ENCODE data around the gene PDE9A.

PDE9A gene

DNA sequence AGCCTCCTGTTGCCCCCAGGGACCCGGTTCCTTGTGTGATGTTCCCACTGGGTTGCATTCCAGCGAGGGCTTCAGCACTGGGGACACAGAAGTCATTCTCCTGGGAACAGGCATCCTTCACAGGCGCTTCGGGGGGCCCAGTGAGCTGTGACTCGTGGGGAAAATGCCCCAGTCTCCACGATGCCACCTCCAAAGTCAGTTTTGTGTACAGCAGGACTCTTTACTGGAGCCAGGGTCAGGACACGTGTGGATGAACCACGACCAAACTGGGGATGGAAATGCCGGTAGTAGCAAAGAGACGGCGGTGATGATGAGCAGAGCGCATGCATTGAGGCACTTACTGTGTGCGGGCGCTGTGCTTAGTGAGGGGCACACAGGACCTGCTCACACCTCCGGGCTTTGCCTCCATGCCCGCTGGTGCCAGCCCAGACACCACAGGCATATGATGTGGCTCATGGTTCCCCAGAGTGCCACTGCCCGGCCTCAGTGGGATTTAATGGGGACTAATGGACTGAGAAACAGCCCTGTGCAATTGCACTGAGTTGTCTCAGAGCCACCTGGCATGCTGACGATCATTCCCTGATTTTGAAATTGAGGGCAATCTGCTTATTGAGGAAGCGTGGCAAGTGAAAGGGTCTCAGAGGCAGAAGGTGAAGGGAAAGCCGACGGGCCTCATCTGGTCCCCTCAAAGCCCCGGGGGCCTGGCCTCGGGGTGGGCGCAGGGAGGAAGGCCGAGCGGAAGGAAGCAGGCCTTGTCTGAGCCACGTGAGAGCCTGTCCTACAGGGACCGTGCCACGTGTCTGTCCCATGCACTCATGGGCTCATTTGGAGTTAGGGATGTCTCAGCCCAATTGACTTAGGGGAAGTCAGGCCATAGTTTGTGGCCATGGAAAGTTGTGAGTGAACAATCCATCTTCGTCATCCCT lies 91.4 kb downstream of the PDE9A start:
- no peak for DNase-seq

DNA sequence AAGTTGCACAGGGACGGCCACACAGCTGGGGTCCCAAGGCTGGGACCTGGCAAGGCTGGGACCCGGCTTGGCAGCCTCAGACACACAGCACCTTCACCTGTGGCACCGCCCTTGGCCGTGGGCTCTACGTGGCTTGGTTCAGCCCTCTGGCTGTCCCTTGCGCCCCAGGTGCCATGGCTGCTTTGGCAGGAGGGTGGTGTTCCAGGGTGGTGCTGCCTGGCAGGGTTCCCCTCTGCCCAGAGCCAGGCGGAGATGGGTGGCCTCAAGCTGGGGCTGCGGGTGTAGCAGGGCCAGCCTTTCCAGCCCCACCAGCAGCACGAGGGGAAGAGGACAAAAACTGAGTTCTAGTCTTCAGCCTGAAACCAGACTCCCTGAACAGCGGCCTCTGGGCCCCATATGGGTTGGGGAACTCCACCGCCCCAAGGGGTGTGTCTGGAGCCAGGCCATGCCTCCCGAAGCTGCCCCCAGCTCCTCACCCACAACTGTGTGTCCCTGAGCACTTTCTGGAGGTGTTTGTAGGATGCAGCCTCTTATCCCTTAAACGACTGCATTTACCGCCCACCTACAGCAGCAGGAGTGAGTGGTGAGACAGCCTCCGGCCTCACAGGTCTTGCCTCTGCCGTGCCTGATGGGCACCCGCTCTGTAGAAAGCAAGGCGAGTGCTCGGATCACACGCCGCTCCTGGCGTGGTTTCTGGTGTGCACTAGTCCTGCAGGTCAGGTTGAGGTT lies 92.3 kb downstream of the PDE9A start:
- no peak for DNase-seq

DNA sequence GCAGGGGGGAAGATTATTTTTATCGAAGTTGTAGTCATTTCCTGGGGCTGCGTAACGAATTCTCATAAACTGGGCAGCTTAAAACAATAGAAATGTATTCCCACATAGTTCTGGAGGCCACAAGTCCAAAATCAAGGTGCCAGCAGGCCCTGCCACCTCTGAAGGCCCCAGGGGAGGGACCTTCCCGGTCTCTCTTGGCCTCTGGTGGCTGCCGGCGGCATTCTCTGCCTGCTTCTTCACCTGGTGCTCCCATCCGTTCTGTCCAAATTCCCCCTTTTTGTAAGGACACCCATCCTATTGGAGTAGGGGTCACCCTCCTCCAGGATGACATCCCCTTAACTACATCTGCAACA lies 92.8 kb downstream of the PDE9A start:
- DNase-seq: no peak

DNA sequence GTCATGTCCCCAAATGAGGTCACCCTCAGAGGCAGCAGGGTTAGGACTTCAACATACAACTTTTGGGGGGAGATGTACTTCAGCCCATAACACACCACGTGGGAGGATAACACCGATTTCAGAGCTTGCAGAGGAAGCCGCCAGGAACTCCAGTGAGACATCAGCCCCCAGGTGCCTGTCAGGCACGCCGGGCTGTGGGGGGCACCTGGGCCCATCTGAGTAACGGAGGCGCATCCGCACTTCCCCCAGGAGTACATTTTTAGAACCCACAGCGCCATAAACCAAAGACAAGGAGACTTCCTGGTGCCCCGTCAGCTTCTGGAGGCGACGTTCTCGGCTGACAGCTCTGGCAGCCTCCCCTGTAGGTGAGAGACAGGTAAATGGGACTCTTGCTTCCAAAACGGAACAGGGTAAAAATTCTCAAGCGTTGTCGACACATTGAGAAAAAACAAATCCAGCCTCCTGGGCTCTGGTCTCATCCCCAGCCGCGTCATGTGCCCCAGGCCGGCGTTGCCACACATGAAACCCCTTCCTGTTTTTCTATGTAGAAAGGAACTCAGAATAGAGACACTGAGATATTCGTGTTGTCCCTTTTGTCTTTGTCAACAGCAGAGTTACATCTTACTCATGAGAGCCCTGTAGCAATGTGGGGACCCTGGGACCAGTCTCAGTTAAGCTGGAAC lies 93.3 kb downstream of the PDE9A start:
- DNase-seq: peak; percentile 54

DNA sequence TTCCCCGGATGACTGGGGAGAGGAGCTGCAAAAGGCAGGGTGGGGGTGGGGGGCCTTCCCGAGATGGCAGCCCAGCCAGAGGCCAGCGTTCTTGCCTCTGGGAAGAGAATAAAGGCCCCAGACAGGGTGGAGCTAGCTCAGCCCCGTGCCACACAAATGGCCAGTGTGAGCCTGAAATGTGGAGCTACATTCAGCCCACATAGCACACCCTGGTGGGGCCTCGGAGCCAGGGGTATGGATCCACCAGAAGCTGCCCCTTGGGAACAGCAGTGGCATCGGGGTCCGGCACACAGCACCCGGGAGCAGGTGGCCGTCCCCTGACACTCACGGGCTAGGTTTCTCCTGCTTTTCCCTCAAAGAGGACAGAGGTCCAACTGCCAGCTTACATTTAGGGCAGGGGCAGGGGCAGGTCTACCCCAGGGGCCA lies 93.9 kb downstream of the PDE9A start:
- no peak for DNase-seq

DNA sequence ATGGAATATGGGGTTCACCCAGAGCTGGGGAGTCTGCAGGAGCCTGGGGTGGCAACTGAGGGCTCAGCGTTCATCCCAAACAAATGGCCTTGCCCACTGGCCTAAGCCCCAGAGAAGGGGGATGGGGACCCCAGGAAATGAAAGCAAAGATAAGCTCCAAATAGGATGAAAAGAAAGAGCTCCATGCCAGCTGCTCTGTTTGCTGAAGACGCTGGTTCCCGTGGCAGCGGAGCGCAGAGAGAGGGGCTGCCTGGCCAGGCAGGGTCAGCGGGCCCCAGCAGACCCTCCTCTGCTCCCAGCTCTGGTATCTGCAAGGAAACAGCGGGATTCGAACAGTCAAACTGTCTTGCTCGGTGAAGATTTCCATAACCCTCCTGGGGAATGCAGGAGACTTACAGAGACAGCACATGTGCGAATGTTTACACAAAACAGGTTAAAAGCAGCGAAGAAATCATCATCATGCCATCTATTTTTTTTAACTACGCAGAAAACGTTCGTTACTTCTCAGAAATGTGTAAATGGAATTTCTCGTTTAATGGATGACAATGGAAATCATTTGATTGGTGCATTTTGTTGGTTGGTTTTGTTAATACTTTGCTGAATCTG lies 94.4 kb downstream of the PDE9A start:
- no peak for DNase-seq

DNA sequence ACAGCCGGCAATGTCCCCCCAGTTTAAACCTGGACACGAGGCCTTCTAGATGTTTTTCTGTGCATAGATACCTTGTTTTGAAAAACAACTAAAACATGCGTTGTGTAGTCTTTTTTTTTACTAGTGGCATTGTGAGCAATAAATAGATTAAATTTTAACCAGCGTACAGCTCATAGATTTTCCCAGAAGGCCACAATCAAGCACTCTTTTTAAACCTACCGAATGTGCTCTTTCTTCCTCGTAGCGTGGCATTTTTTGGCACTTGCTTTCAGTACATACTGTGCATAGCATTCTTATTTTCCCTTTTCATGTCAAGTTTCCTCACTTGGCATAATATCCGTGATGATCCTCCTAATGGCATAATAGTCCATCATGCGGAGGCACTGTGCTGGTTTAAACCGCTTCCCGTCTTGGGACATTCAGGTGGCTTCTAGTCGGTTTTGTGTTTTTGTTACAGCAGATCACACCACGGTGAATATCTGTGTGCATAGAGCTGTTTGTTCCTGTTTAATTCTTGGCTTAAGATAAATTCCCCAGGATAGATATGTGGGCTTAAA lies 95.3 kb downstream of the PDE9A start:
- DNase-seq: no peak

DNA sequence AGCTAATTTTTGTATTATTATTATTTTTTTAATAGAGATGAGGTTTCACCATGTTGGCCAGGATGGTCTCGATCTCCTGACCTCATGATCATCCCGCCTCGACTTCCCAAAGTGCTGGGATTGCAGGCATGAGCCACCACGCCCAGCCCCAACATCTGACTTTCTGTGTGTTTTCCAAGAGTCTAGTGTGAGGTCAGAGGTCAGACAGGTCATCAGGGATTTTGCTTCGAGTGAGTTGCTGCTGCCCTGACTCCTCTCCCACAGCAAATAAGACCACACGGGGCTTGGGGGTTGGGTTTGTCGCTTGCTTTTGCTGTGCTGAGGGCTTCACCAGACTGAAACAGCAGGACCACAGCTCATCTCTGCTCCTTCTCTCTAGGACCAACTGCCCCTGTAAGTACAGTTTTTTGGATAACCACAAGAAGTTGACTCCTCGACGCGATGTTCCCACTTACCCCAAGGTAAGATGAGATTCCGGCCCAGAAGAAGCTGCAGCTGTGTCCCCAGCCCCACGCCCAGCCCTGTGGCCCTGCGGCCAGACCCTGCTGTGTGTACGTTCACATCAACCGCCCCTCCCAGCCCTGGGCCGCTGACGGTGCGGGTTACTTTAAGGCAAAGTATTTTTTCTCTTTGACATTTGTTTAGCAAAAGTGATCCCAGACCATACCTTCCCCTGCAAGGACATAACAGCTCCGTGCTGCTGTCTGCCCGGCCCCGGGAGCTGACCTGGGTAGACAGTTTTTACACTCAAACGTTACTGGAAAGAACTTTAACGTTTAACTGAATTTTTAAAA lies 97.5 kb downstream of the PDE9A start:
- no peak for DNase-seq

DNA sequence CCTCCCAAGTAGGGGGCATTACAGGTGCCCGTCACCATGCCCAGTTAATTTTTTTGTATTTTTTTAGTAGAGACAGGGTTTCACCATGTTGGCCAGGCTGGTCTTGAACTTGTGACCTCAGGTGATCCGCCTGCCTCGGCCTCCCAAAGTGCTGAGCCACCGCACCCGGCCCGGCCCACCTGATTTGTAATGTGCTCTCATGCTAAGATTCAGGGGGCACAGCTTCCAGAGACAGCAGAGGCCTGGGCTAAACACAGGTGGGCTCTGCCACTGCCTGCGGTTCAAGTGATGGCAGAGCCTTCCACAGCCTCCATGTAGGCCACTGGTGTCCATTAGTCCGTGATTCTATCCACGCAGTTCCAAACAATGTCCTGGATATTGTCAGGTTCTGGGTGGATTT lies 98.4 kb downstream of the PDE9A start:
- no peak for DNase-seq

DNA sequence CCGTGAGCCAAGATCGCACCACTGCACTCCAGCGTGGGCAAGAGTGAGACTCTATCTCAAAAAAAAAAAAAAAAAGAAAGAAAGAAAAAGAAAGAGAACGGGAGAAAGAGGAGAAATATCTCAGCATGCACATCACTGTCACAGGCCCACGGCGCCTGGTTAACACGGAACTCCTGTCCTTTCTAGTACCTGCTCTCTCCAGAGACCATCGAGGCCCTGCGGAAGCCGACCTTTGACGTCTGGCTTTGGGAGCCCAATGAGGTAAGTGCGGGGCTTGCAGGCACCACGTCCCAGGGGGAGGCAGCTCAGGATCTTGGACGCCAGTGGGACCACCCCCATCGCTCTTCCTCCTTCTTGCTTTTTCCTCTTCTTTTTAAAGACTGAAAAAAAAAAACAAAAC lies 100.4 kb downstream of the PDE9A start:
- DNase-seq: no peak

DNA sequence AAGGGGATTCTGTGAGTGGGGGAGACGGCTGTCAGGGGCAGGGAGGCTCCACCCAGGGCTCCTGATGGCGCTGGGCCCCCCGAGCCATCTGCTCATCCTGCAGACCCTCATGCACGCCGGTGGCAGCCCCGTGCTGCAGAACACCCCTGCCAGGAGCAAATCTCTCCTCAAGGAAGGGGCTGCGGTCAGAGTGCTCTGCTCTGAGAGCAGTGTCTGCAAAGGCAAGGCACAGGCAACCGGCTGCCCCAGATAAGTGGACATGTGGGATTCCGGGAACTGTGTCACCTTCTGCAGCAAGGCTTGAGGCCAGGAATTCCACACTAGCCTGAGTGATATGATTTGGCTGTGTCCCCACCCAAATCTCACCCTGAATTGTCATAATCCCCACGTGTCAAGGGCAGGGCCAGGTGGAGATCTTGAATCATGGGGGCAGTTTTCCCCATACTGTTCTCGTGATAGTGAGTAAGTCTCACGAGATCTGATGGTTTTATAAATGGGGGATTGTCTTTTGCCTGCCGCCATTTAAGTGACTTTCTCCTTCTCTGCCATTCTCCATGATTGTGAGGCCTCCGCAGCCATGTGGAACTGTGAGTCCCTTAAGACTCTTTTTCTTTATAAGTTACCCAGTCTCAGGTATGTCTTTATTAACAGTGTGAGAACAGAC lies 101.0 kb downstream of the PDE9A start:
- DNase-seq: no peak

DNA sequence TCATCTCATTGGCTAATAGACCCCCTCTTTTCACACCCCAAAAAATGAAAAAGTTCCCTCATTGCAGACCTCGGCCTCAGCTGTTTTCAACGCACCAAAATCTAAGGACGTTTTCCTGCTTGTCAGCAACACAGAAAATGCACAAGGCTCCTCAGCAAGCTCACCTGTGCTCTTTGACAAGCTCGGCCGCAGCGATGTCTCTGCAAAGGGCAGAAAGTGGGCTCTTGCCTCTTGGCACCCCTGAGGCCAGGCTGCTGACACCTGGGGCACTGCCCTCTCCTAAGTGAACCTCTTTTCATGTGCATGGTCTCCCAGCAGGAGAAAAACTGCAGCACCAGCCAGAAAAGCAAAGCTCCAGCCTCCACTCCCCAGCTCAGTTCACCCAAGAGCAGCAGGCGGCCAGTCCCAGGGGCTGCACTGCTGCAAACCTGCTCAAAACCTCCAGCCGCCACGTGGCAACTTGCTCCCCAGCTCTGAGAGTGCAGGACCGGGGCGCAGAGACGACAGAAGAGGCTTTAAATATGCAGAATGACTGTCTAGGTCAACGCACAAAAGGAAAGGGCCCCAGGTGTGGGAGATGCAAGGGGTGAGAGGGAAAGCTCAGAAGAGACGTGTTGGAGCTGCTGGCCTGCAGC lies 101.7 kb downstream of the PDE9A start:
- no peak for DNase-seq

DNA sequence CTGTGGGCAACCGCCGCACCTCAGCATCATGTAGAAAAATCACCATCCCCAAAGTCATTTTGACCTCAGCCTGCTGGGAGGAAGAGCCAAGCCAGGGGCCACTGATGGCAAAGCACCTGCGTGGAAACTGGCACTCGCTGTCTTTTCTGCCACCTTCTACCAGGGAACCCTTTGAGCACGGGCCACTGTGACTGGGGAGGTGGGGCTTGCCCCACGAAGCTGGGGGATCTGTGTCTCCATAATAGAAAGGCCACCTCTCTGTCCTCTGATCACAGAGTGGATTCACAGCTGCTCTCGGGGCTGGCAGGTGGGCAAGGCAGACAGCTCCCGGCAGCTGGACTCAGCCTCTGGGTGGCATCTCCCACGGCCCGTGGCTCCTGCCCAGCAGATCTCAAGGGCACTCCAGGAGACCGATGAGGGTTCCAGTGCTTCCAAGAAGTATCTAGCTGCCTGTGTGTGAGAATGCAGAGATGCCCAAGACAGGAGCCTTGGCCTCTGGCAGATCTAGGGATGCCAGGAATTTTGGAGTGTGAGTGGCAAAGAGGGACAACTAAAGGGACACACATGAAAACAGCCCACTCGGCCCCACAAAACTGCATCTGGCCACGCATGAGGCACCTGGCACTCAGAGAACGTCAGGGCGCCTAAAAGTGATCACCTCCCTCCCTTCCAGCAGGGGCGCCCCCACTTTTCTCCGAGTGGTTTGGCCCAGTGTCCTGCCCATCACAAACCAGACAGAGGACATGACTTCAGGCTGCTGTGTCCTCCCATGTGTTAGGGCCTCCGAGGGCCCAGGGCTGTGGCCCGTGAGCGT lies 102.6 kb downstream of the PDE9A start:
- no peak for DNase-seq

DNA sequence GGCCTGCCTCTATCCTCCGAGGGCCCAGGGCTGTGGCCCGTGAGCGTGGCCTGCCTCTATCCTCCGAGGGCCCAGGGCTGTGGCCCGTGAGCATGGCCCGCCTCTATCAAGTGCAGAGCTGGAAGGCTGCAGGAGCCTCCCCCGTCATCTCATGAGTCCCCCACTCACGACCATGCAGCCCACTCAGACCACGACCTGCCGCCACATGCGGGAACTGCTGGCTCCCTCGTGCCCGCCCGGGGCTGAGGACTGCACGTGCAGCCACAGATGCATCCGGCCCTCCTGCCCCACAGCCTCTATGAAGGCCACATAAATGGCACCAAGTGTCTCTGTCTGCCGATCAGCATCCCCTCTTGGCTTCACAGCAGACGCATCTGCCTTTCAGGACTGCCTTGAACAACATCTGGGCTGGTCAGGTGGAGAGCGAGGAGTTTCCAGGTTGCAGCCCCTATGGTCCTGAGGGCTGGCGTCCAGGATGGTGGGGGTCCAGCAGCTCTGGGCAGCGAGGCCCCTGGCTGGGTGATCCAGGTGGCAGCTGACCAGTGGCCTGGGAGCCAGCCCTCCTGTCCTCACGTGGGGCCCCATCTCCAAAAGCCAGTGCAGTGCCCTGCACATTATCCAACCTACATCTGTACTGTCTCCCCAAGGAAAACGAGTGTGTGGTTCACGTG lies 103.3 kb downstream of the PDE9A start:
- DNase-seq: no peak

DNA sequence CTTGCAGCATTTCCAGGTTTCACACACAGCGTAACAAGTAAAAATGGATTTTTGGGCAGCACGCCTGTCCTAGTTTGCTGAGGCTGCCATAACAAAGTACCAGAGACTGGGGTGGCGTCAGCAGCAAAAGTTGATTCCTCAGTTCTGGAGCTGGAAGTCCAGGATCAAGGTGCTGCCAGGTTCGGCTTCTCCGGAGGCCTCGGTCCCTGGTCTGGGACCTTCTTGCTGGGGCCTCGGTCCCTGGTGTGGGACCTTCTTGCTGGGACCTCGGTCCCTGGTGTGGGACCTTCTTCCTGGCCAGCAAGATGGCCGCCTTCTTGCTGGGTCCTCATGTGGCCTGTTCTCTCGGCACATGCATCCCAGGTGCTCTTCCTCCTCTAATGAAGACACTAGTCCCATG lies 104.0 kb downstream of the PDE9A start:
- DNase-seq: no peak

DNA sequence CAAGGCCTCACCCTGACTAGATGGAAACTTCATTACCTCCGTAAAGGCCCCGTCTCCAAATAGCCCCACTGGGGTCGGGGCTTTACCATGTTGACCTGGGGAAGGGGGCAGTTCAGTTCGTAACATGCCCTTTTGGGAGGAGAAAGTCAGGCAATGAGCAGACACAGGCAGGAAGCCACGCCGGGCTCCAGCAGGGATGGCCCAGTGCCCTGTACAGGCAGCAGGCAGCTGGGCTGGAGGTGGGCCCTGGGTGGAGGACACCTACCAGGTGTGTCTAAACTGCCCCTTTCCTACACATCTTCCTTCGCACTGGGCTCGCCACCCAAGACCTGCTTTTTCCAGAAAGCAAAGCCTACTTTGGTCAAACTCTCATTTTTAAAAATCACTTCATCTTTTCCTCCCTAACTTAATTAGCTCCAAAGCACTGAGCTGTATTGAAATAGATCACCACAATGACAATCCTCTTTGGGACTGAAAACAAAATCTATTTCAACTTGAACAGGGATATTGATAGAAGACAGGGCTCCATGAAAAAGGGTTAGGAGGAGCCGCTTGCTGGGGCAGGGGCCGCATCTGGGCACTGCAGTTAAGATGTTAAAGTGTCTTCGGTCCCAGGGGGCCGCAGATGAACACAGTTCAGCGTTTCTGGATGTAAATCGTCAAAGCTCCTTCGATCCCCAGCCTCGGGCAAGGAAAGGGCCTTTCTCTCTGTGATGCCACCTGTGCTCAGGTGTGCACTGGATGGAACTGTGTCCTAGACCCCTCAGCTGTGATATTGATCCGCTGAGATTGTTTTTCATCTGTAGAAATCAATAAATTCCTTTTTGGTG lies 104.6 kb downstream of the PDE9A start:
- DNase-seq: no peak

DNA sequence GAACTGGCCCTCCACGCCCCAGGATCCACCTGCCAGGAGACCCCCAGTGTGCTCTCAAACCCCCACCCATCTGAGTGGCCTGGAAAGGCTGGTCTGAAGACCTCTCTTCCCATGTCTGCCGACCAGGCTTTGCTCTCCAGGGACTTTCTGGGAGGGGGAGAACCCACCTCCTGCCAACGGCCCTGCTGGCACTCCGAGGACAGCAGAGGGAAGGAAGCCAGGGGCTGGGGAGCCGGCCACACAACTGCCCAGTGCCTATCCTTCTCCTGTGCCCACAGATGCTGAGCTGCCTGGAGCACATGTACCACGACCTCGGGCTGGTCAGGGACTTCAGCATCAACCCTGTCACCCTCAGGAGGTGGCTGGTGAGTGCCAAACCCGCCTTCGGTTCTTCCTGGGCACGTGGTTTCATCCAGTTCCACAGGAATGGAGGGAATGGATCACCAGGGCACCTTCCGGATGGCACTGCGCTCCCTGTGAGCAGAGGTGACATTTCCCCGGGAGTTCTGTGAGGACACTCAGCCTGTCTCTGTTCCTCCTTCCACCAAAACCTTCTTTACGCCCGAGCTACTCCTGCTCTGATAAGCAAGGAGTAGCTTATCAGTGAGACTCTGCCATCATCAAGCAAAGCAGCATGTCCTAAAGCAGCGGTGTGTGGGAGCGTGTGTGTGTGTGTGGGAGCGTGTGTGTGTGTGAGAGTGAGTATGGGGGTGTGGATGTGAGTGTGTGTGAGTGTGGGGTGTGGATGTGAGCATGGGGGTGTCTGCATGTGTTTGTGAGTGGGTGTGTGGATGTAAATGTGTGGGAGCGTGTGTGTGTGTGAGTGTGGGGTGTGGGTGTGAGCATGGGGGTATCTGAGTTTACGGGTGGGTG lies 105.5 kb downstream of the PDE9A start:
- no peak for DNase-seq

DNA sequence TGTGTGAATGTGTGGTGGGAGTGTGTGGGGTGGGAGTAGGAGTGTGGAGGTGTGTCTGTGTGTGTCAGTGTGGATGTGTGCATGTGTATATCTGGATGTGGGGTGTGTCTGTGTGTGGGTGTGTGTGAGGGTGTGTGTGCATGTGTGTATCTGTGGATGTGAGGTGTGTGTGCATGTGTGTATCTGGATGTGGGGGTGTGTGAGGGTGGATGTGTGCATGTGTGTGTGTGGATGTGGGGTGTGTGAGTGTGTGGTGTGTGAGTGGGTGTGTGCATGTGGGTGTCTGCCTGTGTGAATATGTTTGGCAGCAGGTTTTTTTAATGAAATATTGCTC lies 106.1 kb downstream of the PDE9A start:
- no peak for DNase-seq

All from activated CD4-positive, CD25-positive, alpha-beta regulatory T cell treated with anti-CD3 and anti-CD28 coated beads, Interleukin-2, amount 50 U/mL, for 72 hours (primary cell).